Neural cell (in vitro differentiated cells): ENCODE data around the gene TXNRD1. TPM values are rescaled to one million over a fixed set of nuclear protein-coding genes. Genes with fewer than 3 reads are reported as not detected.

ENCODE experiments used
- H2AFZ ChIP-seq: fragments of 200-600, 300-800 bp; sonication (generic), shearing (Covaris generic); 2 replicates; pipeline ENCODE4 v1.6.0; 2014; ENCODE audit warnings: low read depth, mild to moderate bottlenecking, antibody characterized with exemption, low read length, moderate library complexity
- H3F3A ChIP-seq: fragments of 200-600 bp; shearing (Covaris generic); 2 replicates; pipeline ENCODE4 v1.6.1; 2016; ENCODE audit warnings: mild to moderate bottlenecking, moderate library complexity, mixed read lengths, antibody characterized with exemption, low read length; ENCODE audit not compliant: insufficient read depth, poor library complexity, severe bottlenecking
- H3K27ac ChIP-seq: fragments of 200-600, 300-800 bp; sonication (generic), shearing (Covaris generic); 2 replicates; pipeline ENCODE4 v1.5.1; 2014; ENCODE audit warnings: mild to moderate bottlenecking, low read length, moderate library complexity
- H3K27me3 ChIP-seq: fragments of 300-800, 200-600 bp; sonication (generic), shearing (Covaris generic); 2 replicates; pipeline ENCODE4 v1.6.0; 2014; ENCODE audit warnings: mild to moderate bottlenecking, low read depth, low read length, moderate library complexity; ENCODE audit not compliant: insufficient read depth
- H3K36me3 ChIP-seq: fragments of 300-800, 200-600 bp; sonication (generic), shearing (Covaris generic); 2 replicates; pipeline ENCODE4 v1.5.1; 2014; ENCODE audit warnings: mild to moderate bottlenecking, antibody characterized with exemption, low read length, moderate library complexity; ENCODE audit not compliant: insufficient read depth
- H3K4me2 ChIP-seq: fragments of 300-800, 200-600 bp; sonication (generic), shearing (Covaris generic); 2 replicates; pipeline ENCODE4 v1.6.0; 2014; ENCODE audit warnings: mild to moderate bottlenecking, low read length
- H3K4me3 ChIP-seq: fragments of 300-800, 200-600 bp; sonication (generic), shearing (Covaris generic); 2 replicates; pipeline ENCODE4 v1.5.1; 2014; ENCODE audit warnings: mild to moderate bottlenecking, low read length, moderate library complexity
- H3K79me2 ChIP-seq: fragments of 200-600 bp; shearing (Covaris generic); replicated peaks from 2 replicates; pipeline ENCODE4 v1.6.0; 2014; ENCODE audit warnings: mild to moderate bottlenecking, low read length, moderate library complexity; ENCODE audit not compliant: insufficient read depth
- H3K9ac ChIP-seq: fragments of 300-800, 200-600 bp; sonication (generic), shearing (Covaris generic); 2 replicates; pipeline ENCODE4 v1.6.1; 2016; ENCODE audit warnings: mild to moderate bottlenecking, low read length, mixed read lengths
- H3K9me2 ChIP-seq: fragments of 200-600 bp; shearing (Covaris generic); 2 replicates; pipeline ENCODE4 v1.6.1; 2016; ENCODE audit warnings: mild to moderate bottlenecking, low read length, mixed read lengths; ENCODE audit not compliant: insufficient read depth
- H3K9me3 ChIP-seq: fragments of 200-600, 300-800 bp; sonication (generic), shearing (Covaris generic); 2 replicates; pipeline ENCODE4 v1.6.1; 2016; ENCODE audit warnings: mild to moderate bottlenecking, mixed run types, low read length, moderate library complexity, mixed read lengths
- H4K20me1 ChIP-seq: fragments of 200-600 bp; shearing (Covaris generic); 2 replicates; pipeline ENCODE4 v1.6.1; 2016; ENCODE audit warnings: mild to moderate bottlenecking, mixed run types; ENCODE audit not compliant: insufficient read depth
- CTCF ChIP-seq: fragments of 450-650 bp; IDR thresholded peaks from 2 replicates; pipeline ENCODE4 v1.5.1; 2014; ENCODE audit warnings: antibody characterized with exemption, mild to moderate bottlenecking, moderate library complexity; ENCODE audit not compliant: poor library complexity, severe bottlenecking
- EP300 ChIP-seq: fragments of 450-650 bp; conservative IDR thresholded peaks from 2 replicates; pipeline ENCODE4 v1.6.1; 2014; ENCODE audit warnings: antibody characterized with exemption, mild to moderate bottlenecking, moderate library complexity; ENCODE audit not compliant: poor library complexity, severe bottlenecking
- EZH2 ChIP-seq: fragments of 200-600, 300-800 bp; shearing (Covaris generic), sonication (generic); IDR thresholded peaks from 2 replicates; pipeline ENCODE4 v1.6.1; 2014; ENCODE audit warnings: antibody characterized with exemption, low read length, borderline replicate concordance, mild to moderate bottlenecking; ENCODE audit not compliant: insufficient read depth, poor library complexity, severe bottlenecking
- MXI1 ChIP-seq: fragments of 450-650 bp; conservative IDR thresholded peaks from 2 replicates; pipeline ENCODE4 v1.6.1; 2014; ENCODE audit warnings: antibody characterized with exemption, mild to moderate bottlenecking; ENCODE audit not compliant: poor library complexity, severe bottlenecking
- RAD21 ChIP-seq: fragments of 450-650 bp; conservative IDR thresholded peaks from 2 replicates; pipeline ENCODE4 v1.6.1; 2014; ENCODE audit warnings: antibody characterized with exemption, mild to moderate bottlenecking, moderate library complexity
- REST ChIP-seq: IDR thresholded peaks from 2 replicates; pipeline ENCODE4 v1.6.1; 2012; ENCODE audit warnings: borderline replicate concordance
- SMC3 ChIP-seq: fragments of 450-650 bp; conservative IDR thresholded peaks from 2 replicates; pipeline ENCODE4 v1.6.1; 2014; ENCODE audit warnings: antibody characterized with exemption, mild to moderate bottlenecking, moderate library complexity; ENCODE audit not compliant: poor library complexity
- polyA plus RNA-seq: library from polyadenylated mRNA; depleted of rRNA; stranded (reverse); fragments of >200 nt; gene quantifications from 2 replicates; pipeline ENCODE4 v1.2.3, GENCODE V29; 2014

Gene TXNRD1
- polyA plus RNA-seq, 1 donor from 2014 or later = 59.6 TPM

GRCh38 chr12:104307655-104308000, 92.0 kb downstream of the TXNRD1 start:
- TF ChIP-seq REST (no peak), MXI1 (no peak), EZH2 (no peak), SMC3 (no peak), EP300 (no peak), RAD21 (no peak), CTCF (no peak)
- peaks cover 19% of the 10 kb centered on the region for H3K79me2 ChIP-seq

GRCh38 chr12:104309446-104309993, 93.9 kb downstream of the TXNRD1 start:
- TF ChIP-seq SMC3 = no peak
- H2AFZ ChIP-seq = no peak overlapping the region
- no peak overlapping the region for H3K9ac ChIP-seq
- no peaks in the 10 kb centered on the region for H3K9me3 ChIP-seq
- peaks cover 10% of the 10 kb centered on the region for H3K36me3 ChIP-seq
- peaks cover 12% of the 10 kb centered on the region for H3K79me2 ChIP-seq
- H3K9me2 ChIP-seq = no peaks in the 10 kb centered on the region
- H3K27me3 ChIP-seq = no peaks in the 10 kb centered on the region
- no peak overlapping the region for H3K27ac ChIP-seq
- H3K4me3 ChIP-seq = no peak overlapping the region
- no peaks in the 10 kb centered on the region for H3F3A ChIP-seq
- H4K20me1 ChIP-seq = no peaks in the 10 kb centered on the region
- H3K4me2 ChIP-seq = no peak overlapping the region

More at GRCh38 chr12:104307655-104308000, 92.0 kb downstream of the TXNRD1 start:
- Histone ChIP-seq H3K9me3 (no peaks in the 10 kb centered on the region), H3K4me2 (no peak overlapping the region), H2AFZ (no peak overlapping the region), H3K9ac (no peak overlapping the region), H3K4me3 (no peak overlapping the region), H3K27ac (no peak overlapping the region), H3F3A (no peaks in the 10 kb centered on the region), H3K36me3 (no peaks in the 10 kb centered on the region), H3K9me2 (no peaks in the 10 kb centered on the region), H4K20me1 (no peaks in the 10 kb centered on the region), H3K27me3 (no peaks in the 10 kb centered on the region)
